IMR-90 (cell line): ENCODE measurements around the gene CYP46A1. TPM values are rescaled to one million over a fixed set of nuclear protein-coding genes. Genes with fewer than 3 reads are reported as not detected.

ENCODE experiments used
- ATAC-seq: fragments of 200-7000 bp; cut with Tn5 transposase; 2 replicates; pipeline ENCODE4 v1.9.1; 2020; ENCODE audit warnings: low read depth, mild to moderate bottlenecking, moderate library complexity
- BruUV-seq: library from RNA; stranded (reverse); fragments of 400-500 nt; replicated peaks from 2 replicates; lab custom pipeline; 2021; lab: Mats Ljungman, UMichigan
- CTCF ChIA-PET: fragments of 300-600 bp; formaldehyde crosslinking; extraction: SDS; loops from one replicate; lab custom pipeline; 2021; ENCODE audit warnings: antibody characterized with exemption; lab: Yijun Ruan, JAX
- POLR2A ChIA-PET: fragments of 300-600 bp; sonication (Branson Sonifier 250); formaldehyde crosslinking; loops from one replicate; lab custom pipeline; 2022; ENCODE audit warnings: antibody characterized with exemption; ENCODE audit not compliant: unreplicated experiment; lab: Charles Lee
- DNase-seq: peaks from one replicate; pipeline ENCODE4 v3.0.0; 2013
- H2AFZ ChIP-seq: replicated peaks from 2 replicates; pipeline ENCODE3; 2013; ENCODE audit warnings: low read length, mild to moderate bottlenecking; ENCODE audit not compliant: poor library complexity
- H2AK5ac ChIP-seq: 2 replicates; pipeline ENCODE4 v1.6.1; 2013; ENCODE audit warnings: low read depth, low read length, inconsistent platforms
- H2AK9ac ChIP-seq: replicated peaks from 2 replicates; pipeline ENCODE3; 2013; ENCODE audit warnings: mild to moderate bottlenecking, low read depth, low read length, moderate library complexity; ENCODE audit not compliant: poor library complexity
- H2BK120ac ChIP-seq: 2 replicates; pipeline ENCODE4 v1.6.1; 2013; ENCODE audit warnings: low read depth, low read length, inconsistent platforms
- H2BK15ac ChIP-seq: 3 replicates; pipeline ENCODE4 v1.6.1; 2013; ENCODE audit warnings: low read depth, low read length, inconsistent platforms
- H2BK20ac ChIP-seq: 2 replicates; pipeline ENCODE4 v1.6.1; 2013; ENCODE audit warnings: low read depth, mild to moderate bottlenecking, inconsistent platforms, low read length, moderate library complexity
- H2BK5ac ChIP-seq: 2 replicates; pipeline ENCODE4 v1.6.1; 2013; ENCODE audit warnings: mild to moderate bottlenecking, low read depth, low read length, inconsistent platforms; ENCODE audit not compliant: poor library complexity, severe bottlenecking
- H3K14ac ChIP-seq: replicated peaks from 2 replicates; pipeline ENCODE4 v1.6.1; 2013; ENCODE audit warnings: low read depth, low read length, inconsistent platforms
- H3K18ac ChIP-seq: 2 replicates; pipeline ENCODE4 v1.6.1; 2013; ENCODE audit warnings: low read depth, low read length, control low read depth
- H3K23ac ChIP-seq: 2 replicates; pipeline ENCODE4 v1.6.1; 2013; ENCODE audit warnings: low read depth, low read length, inconsistent platforms
- H3K27ac ChIP-seq: 2 replicates; pipeline ENCODE4 v1.5.1; 2013; ENCODE audit warnings: mild to moderate bottlenecking, control low read depth, low read length; ENCODE audit not compliant: insufficient read depth
- H3K27me3 ChIP-seq: 2 replicates; pipeline ENCODE4 v1.6.1; 2013; ENCODE audit warnings: low read length; ENCODE audit not compliant: control insufficient read depth, insufficient read depth
- H3K36me3 ChIP-seq: 2 replicates; pipeline ENCODE4 v1.6.1; 2013; ENCODE audit warnings: low read length, mixed read lengths; ENCODE audit not compliant: control insufficient read depth, insufficient read depth
- H3K4ac ChIP-seq: 2 replicates; pipeline ENCODE4 v1.6.1; 2013; ENCODE audit warnings: low read depth, low read length, inconsistent platforms
- H3K4me1 ChIP-seq: 2 replicates; pipeline ENCODE4 v1.6.1; 2013; ENCODE audit warnings: low read length, mixed read lengths; ENCODE audit not compliant: control insufficient read depth, insufficient read depth
- H3K4me2 ChIP-seq: 2 replicates; pipeline ENCODE4 v1.6.1; 2013; ENCODE audit warnings: low read depth, mild to moderate bottlenecking, control low read depth, low read length, moderate library complexity
- H3K4me3 ChIP-seq: 2 replicates; pipeline ENCODE4 v1.5.1; 2013; ENCODE audit warnings: low read depth, mild to moderate bottlenecking, control low read depth, low read length, moderate library complexity; ENCODE audit not compliant: insufficient read depth
- H3K56ac ChIP-seq: 2 replicates; pipeline ENCODE4 v1.6.1; 2013; ENCODE audit warnings: low read length, inconsistent platforms; ENCODE audit not compliant: insufficient read depth; ENCODE audit errors: extremely low read depth
- H3K79me1 ChIP-seq, 2 experiments: 2 replicates each; pipeline ENCODE4 v1.6.1; 2013; ENCODE audit warnings: low read length in 2 of 2, inconsistent platforms in 1 of 2, low read depth in 1 of 2
- H3K9ac ChIP-seq: 2 replicates; pipeline ENCODE4 v1.6.1; 2013; ENCODE audit warnings: low read depth, low read length, control low read depth
- H3K9me1 ChIP-seq: 2 replicates; pipeline ENCODE4 v1.6.1; 2013; ENCODE audit warnings: low read length, inconsistent platforms; ENCODE audit not compliant: insufficient read depth
- H3K9me3 ChIP-seq: 2 replicates; pipeline ENCODE4 v1.6.1; 2013; ENCODE audit warnings: low read length; ENCODE audit not compliant: control insufficient read depth, insufficient read depth
- H4K20me1 ChIP-seq: 2 replicates; pipeline ENCODE4 v1.6.1; 2013; ENCODE audit warnings: low read length, inconsistent platforms; ENCODE audit not compliant: insufficient read depth
- H4K5ac ChIP-seq: 2 replicates; pipeline ENCODE4 v1.6.1; 2013; ENCODE audit warnings: mild to moderate bottlenecking, low read depth, low read length, control low read depth
- H4K8ac ChIP-seq, 2 experiments: 2 replicates each; pipeline ENCODE4 v1.6.1; 2013; ENCODE audit warnings: low read depth in 2 of 2, low read length in 2 of 2, control low read depth in 1 of 2, inconsistent platforms in 1 of 2
- H4K91ac ChIP-seq: 2 replicates; pipeline ENCODE4 v1.6.1; 2013; ENCODE audit warnings: low read depth, low read length, inconsistent platforms; ENCODE audit not compliant: insufficient read depth
- CTCF ChIP-seq: conservative IDR thresholded peaks from 2 replicates; pipeline ENCODE4 v1.5.1; 2012; ENCODE audit warnings: mild to moderate bottlenecking, low read depth, low read length, improper control_type of control experiment
- MAZ ChIP-seq: IDR thresholded peaks from 2 replicates; pipeline ENCODE4 v1.6.1; 2012; ENCODE audit warnings: low read depth, mild to moderate bottlenecking, low read length, improper control_type of control experiment, moderate library complexity, borderline replicate concordance
- RAD21 ChIP-seq: IDR thresholded peaks from 2 replicates; pipeline ENCODE4 v1.6.1; 2012; ENCODE audit warnings: low read length, improper control_type of control experiment
- RCOR1 ChIP-seq: IDR thresholded peaks from 2 replicates; pipeline ENCODE4 v1.6.1; 2012; ENCODE audit warnings: mild to moderate bottlenecking, low read length, improper control_type of control experiment; ENCODE audit not compliant: insufficient replicate concordance
- WGBS, 2 experiments: methylation state at CpG; one replicate each; pipeline versions ENCODE4 v1.1.5 to v1.1.7; 2013; ENCODE audit warnings: missing lambda C conversion rate in 2 of 2; ENCODE audit not compliant: insufficient read length in 1 of 2; ENCODE audit errors: extremely low coverage in 2 of 2; 5-methylcytosine and 5-hydroxymethylcytosine counted together
- dilution Hi-C: fragments of 300-500 bp; cut with HindIII; formaldehyde crosslinking; loops from one replicate; pipeline ENCODE4 v1.14.3; 2018; ENCODE audit warnings: low sequenced_read_pairs; ENCODE audit not compliant: unreplicated experiment
- in situ Hi-C: fragments of 300-500 bp; cut with MboI; formaldehyde crosslinking; loops from 3 replicates; pipeline ENCODE4 v1.14.3; 2019; ENCODE audit warnings: low sequenced_read_pairs, inconsistent platforms, mixed read lengths
- intact Hi-C: fragments of 100-400 bp; cut with micrococcal nuclease; formaldehyde crosslinking; loops from 2 replicates; pipeline ENCODE4 v1.10.0; 2022
- polyA plus RNA-seq, 3 experiments: library from polyadenylated mRNA; depleted of rRNA; stranded (reverse); fragments of >200 nt; gene quantifications; 2 replicates each; pipeline ENCODE4 v1.2.3, GENCODE V29; 2012; ENCODE audit warnings: low replicate concordance in 1 of 3
- total RNA-seq: library from RNA; depleted of rRNA; stranded (reverse); fragments of >200 nt; gene quantifications from 2 replicates; pipeline ENCODE4 v1.2.3, GENCODE V29; 2012

CYP46A1 gene
- total and polyA plus RNA-seq, 2 of the 4 experiments (the other 2 are of a cell fraction): 0.18 to 0.31 TPM

GRCh38 chr14:99744199-99744872, 60.2 kb downstream of the CYP46A1 start:
- ChIA-PET POLR2A (no interaction called here), CTCF (interaction anchor here (0.6 kb wide), 1 partner anchor 47 kb away, joined by 3 read pairs; no protein-coding TSS in a partner anchor)
- dilution Hi-C loops (no loop called here), in situ Hi-C loops (no loop called here), intact Hi-C loops (loop anchor here (2.0 kb wide), 2 partner anchors 50 to 60 kb away; partner anchors contain the start of gene CYP46A1)
- H2BK15ac ChIP-seq: peak overlapping the region; percentile 67; the same call in 2 of the 3 replicates
- peak overlapping the region; percentile 76 for H3K4ac ChIP-seq
- H4K5ac ChIP-seq: peak overlapping the region; percentile 5
- BruUV-seq: no TSS peak
- H3K9me3 ChIP-seq: no peaks in the 10 kb centered on the region
- H3K23ac ChIP-seq: peak overlapping the region; percentile 73
- peak overlapping the region; percentile 53 for H3K18ac ChIP-seq
- H2AK5ac ChIP-seq: peak overlapping the region; percentile 91
- peak overlapping the region; percentile 70 for H2BK20ac ChIP-seq
- H3K9me1 ChIP-seq: peaks cover 14% of the 10 kb centered on the region
- H3K56ac ChIP-seq: peak overlapping the region; percentile 44
- peak; percentile 21 for ATAC-seq
- H3K36me3 ChIP-seq: no peaks in the 10 kb centered on the region
- H3K9ac ChIP-seq: no peak overlapping the region
- peak overlapping the region; percentile 69 for H2BK5ac ChIP-seq
- peak overlapping the region; percentile 35 for H3K14ac ChIP-seq
- no peaks in the 10 kb centered on the region for H3K79me1 ChIP-seq
- peak overlapping the region; percentile 19 for H2AK9ac ChIP-seq
- peak overlapping the region; percentile 86 for H3K27ac ChIP-seq
- peak overlapping the region; percentile 72 for H2BK120ac ChIP-seq
- H4K8ac ChIP-seq: peak overlapping the region; percentile 28 to 84; a peak in 2 of 4 replicates
- TF ChIP-seq CTCF (0 out of 2 replicates have a peak, but pooled peaks have one; percentile 22), MAZ (no peak), RAD21 (peak; percentile 9; the same call in 1 of the 2 replicates), RCOR1 (no peak)
- 0 out of 2 replicates have a peak overlapping the region, but pooled peaks have one; percentile 0 for H3K4me2 ChIP-seq
- no peak overlapping the region for H2AFZ ChIP-seq
- H4K91ac ChIP-seq: peak overlapping the region; percentile 67
- H3K27me3 ChIP-seq: no peaks in the 10 kb centered on the region
- WGBS, 2 experiments: 44% methylated on average over 3 of the region's 11 CpGs; no CpG with 5 or more reads in 1 of the 2 experiments
- peaks cover 18% of the 10 kb centered on the region for H3K4me1 ChIP-seq
- peak; percentile 67 for DNase-seq
- H3K4me3 ChIP-seq: no peak overlapping the region
- H4K20me1 ChIP-seq: peaks cover 9% of the 10 kb centered on the region; the same call in 1 of the 2 replicates
